ENCODE measurements around the gene SLC9A2.

GRCh38 chr2:102661846-102662245 is 42.5 kb downstream of the SLC9A2 start:
- TF ChIP-seq CREB1 (IDR thresholded peaks at IDR 0.05) = no peak
- no peak for TF ChIP-seq CREB1 (CRISPR knock-in tag; IDR thresholded peaks at IDR 0.05)
- no peak for TF ChIP-seq E2F1 (CRISPR knock-in tag; IDR thresholded peaks at IDR 0.05)

Data from HepG2 (cell line).